ENCODE measurements around the gene RAPGEF6.

DNA sequence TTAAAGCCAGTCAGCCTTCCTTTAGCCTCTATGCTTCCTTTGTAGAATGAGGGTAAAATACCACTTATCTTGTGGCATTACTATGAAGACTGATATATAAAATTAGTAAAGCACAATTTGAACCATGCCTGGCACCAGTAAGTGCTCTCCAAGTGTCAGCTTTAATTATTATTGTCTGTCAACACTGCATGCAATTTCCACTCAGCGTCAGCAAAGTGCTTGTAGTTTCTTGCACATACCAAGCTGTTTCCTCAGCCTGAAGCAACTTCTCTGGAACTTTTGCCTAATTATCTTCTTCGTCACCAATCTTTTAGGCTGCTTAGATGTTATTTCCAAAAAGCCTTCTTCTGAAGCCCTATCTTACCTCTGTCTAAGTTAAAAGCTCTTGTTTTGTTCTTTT is 193.8 kb downstream of the RAPGEF6 start:
- TF ChIP-seq, protein P1, sequence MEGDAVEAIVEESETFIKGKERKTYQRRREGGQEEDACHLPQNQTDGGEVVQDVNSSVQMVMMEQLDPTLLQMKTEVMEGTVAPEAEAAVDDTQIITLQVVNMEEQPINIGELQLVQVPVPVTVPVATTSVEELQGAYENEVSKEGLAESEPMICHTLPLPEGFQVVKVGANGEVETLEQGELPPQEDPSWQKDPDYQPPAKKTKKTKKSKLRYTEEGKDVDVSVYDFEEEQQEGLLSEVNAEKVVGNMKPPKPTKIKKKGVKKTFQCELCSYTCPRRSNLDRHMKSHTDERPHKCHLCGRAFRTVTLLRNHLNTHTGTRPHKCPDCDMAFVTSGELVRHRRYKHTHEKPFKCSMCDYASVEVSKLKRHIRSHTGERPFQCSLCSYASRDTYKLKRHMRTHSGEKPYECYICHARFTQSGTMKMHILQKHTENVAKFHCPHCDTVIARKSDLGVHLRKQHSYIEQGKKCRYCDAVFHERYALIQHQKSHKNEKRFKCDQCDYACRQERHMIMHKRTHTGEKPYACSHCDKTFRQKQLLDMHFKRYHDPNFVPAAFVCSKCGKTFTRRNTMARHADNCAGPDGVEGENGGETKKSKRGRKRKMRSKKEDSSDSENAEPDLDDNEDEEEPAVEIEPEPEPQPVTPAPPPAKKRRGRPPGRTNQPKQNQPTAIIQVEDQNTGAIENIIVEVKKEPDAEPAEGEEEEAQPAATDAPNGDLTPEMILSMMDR (IDR thresholded peaks at IDR 0.05), result no peak
- no peak for TF ChIP-seq POLR2A (IDR thresholded peaks at IDR 0.05)
- TF ChIP-seq POLR2AphosphoS5 (IDR thresholded peaks at IDR 0.05), result no peak
